ENCODE data around the gene CPB2. TPM values are rescaled to one million over a fixed set of nuclear protein-coding genes. Genes with fewer than 3 reads are reported as not detected.

CPB2 gene
- total RNA-seq, 1 donor from 2014 or later: not detected

DNA sequence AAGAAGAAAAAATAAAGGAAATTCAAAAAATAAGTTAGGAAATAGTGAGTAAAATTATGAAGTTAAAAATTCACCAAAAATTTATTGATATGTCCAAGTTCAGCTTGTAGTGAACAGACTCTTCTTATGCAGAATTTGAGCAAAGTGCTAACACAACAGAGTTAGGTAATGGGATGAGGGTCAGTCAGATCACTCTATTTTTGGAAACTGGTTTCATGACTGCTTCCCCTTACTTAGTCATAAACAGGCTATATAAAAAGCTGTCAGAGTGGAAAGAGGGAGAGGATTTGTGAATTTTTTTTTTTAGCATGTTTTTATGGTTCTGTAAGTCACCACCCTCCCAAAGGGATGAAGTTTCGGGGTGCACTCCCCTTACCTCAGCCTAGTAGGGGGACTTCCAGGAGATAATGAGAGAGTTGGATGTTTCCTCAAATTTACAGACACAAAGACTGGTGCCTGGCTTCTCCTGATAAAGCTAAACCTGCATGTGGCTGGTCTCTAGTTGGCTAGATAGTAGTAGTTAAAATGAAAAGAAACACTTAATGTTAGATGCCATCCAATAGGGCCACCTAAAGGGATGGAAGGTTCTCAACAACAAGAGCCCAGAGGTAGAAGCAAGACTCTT is 4.5 kb downstream of the CPB2 start:
- no peak overlapping the region for H3K27ac ChIP-seq (ENCODE audit: low read depth, low read length)
- H3K9me3 ChIP-seq (ENCODE audit: control insufficient read depth in 3 of 3, low read length in 3 of 3): no peaks in the 10 kb centered on the region
- H3K9ac ChIP-seq (ENCODE audit: low read depth in 1 of 3, low read length in 3 of 3): no peak overlapping the region
- no peak overlapping the region for H3K4me3 ChIP-seq (ENCODE audit: low read length in 3 of 3)
- no peaks in the 10 kb centered on the region for H3K36me3 ChIP-seq (ENCODE audit: control insufficient read depth in 3 of 3, insufficient read depth in 3 of 3, low read length in 3 of 3)
- peaks cover 0 to 4% (median 0%) of the 10 kb centered on the region in 3 donors for H3K4me1 ChIP-seq (ENCODE audit: control insufficient read depth in 3 of 3, insufficient read depth in 3 of 3, low read length in 3 of 3)
- no peaks in the 10 kb centered on the region for H3K27me3 ChIP-seq (ENCODE audit: control insufficient read depth in 3 of 3, insufficient read depth in 3 of 3, low read length in 3 of 3)

DNA sequence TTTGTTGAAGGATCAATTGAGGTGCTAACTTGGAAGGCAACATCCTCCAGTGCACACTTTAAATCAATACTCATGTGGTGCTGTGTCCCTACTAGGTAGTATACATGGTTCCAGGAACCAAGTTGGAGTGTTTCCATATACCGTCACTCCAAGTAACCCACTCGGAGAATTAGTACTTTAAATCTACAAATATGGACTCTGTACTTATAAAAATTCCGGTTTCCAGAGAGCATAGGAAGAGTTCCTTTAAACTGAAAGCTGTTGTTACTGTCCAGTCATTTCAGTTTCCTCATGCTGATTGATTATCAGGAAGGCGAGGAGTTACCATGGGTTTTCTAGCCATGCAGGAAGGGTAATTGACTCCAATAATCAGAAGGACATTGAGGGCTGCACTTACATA is 7.2 kb downstream of the CPB2 start:
- H3K27me3 ChIP-seq (ENCODE audit: control insufficient read depth in 3 of 3, insufficient read depth in 3 of 3, low read length in 3 of 3): no peaks in the 10 kb centered on the region
- H3K9me3 ChIP-seq (ENCODE audit: control insufficient read depth in 3 of 3, low read length in 3 of 3): no peaks in the 10 kb centered on the region
- no peak overlapping the region for H3K9ac ChIP-seq (ENCODE audit: low read depth in 1 of 3, low read length in 3 of 3)
- H3K4me3 ChIP-seq (ENCODE audit: low read length in 3 of 3): no peak overlapping the region
- peaks cover 0 to 4% (median 0%) of the 10 kb centered on the region in 3 donors for H3K4me1 ChIP-seq (ENCODE audit: control insufficient read depth in 3 of 3, insufficient read depth in 3 of 3, low read length in 3 of 3)
- H3K36me3 ChIP-seq (ENCODE audit: control insufficient read depth in 3 of 3, insufficient read depth in 3 of 3, low read length in 3 of 3): no peaks in the 10 kb centered on the region
- no peak overlapping the region for H3K27ac ChIP-seq (ENCODE audit: low read depth, low read length)

DNA sequence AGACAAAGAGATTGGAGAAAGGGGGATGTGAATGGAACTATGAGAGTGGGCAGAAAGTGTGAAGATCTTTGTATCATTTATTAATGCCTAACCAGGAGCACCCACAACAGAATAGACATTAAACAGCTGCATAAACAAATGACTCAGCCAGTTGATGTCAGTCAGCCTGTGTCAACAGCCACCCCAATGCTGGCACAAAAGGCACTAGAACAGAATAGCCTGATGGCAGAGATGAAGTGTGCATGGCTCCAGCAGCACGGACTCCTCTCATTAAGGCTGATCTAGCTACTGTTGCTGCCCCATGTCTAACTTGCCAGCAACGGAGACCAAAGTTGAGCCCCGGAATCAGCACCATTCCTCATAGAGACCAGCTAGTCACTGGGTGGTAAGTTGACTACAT is 7.8 kb downstream of the CPB2 start:
- H3K36me3 ChIP-seq (ENCODE audit: control insufficient read depth in 3 of 3, insufficient read depth in 3 of 3, low read length in 3 of 3): no peaks in the 10 kb centered on the region
- H3K27me3 ChIP-seq (ENCODE audit: control insufficient read depth in 3 of 3, insufficient read depth in 3 of 3, low read length in 3 of 3): no peaks in the 10 kb centered on the region
- no peak overlapping the region for H3K4me3 ChIP-seq (ENCODE audit: low read length in 3 of 3)
- H3K9ac ChIP-seq (ENCODE audit: low read depth in 1 of 3, low read length in 3 of 3): no peak overlapping the region
- no peak overlapping the region for H3K27ac ChIP-seq (ENCODE audit: low read depth, low read length)
- H3K9me3 ChIP-seq (ENCODE audit: control insufficient read depth in 3 of 3, low read length in 3 of 3): no peaks in the 10 kb centered on the region
- peaks cover 0 to 4% (median 0%) of the 10 kb centered on the region in 3 donors for H3K4me1 ChIP-seq (ENCODE audit: control insufficient read depth in 3 of 3, insufficient read depth in 3 of 3, low read length in 3 of 3)

DNA sequence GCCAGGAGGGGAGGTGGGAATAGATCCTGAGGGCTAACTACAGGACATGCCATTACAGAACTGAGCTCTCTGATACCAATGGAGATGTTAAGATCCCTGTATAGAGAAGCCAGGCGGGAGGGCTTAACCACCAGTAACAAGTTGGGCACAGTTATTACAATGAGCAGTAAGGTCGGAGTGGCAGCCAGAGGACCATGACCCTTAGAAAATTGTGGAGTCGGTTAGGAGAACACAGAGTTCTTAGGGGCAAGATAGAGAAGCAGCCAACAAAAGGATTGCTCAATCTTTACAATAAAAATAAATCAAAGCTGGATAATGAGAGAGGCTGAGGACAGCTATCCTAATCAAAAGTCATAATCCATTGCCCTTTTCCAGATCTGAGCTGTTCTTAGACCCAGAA is 10.4 kb downstream of the CPB2 start:
- Histone ChIP-seq H3K27ac (ENCODE audit: low read depth, low read length) (no peak overlapping the region), H3K4me1 (ENCODE audit: control insufficient read depth in 3 of 3, insufficient read depth in 3 of 3, low read length in 3 of 3) (no peaks in the 10 kb centered on the region), H3K27me3 (ENCODE audit: control insufficient read depth in 3 of 3, insufficient read depth in 3 of 3, low read length in 3 of 3) (peaks cover 0 to 2% (median 0%) of the 10 kb centered on the region in 3 donors), H3K9ac (ENCODE audit: low read depth in 1 of 3, low read length in 3 of 3) (no peak overlapping the region), H3K9me3 (ENCODE audit: control insufficient read depth in 3 of 3, low read length in 3 of 3) (no peaks in the 10 kb centered on the region), H3K36me3 (ENCODE audit: control insufficient read depth in 3 of 3, insufficient read depth in 3 of 3, low read length in 3 of 3) (no peaks in the 10 kb centered on the region), H3K4me3 (ENCODE audit: low read length in 3 of 3) (no peak overlapping the region)

DNA sequence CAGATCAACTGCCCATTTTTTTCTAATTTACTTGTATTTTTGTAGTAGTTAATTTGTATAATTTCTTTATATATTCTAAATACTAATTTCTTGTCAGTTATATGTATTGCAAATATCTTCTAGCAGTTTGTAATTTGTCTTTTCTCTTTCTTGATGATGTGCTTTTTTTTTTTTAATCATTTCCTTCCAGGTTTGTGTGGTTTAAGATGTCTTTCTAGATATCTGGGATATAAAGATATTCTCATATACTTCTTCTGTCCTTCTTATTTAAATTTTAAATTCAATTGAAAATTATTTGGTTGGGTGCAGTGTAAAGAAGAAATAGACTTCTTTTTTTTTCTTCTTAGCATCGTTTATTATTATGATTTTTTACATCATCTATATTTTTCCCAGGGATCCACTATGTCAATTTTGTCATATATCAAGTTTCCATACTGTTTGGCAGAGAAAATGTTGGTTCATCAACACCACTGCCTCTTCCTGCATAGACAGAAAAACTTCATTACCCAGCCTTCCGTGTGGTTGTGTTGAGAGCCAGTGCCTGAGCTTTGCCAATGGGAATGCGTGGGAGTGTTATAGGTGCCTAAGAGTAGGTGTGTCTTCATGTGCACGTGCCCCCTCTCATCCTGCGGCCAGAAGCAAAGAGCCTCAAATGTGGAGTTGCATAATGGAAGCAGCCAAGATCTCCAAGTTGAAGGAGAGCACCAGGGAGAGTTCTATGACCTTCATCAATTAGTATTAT is 15.8 kb downstream of the CPB2 start:
- no peak overlapping the region for H3K27ac ChIP-seq (ENCODE audit: low read depth, low read length)
- no peaks in the 10 kb centered on the region for H3K4me1 ChIP-seq (ENCODE audit: control insufficient read depth in 3 of 3, insufficient read depth in 3 of 3, low read length in 3 of 3)
- H3K27me3 ChIP-seq (ENCODE audit: control insufficient read depth in 3 of 3, insufficient read depth in 3 of 3, low read length in 3 of 3): peaks cover 0 to 3% (median 0%) of the 10 kb centered on the region in 3 donors
- no peaks in the 10 kb centered on the region for H3K9me3 ChIP-seq (ENCODE audit: control insufficient read depth in 3 of 3, low read length in 3 of 3)
- H3K9ac ChIP-seq (ENCODE audit: low read depth in 1 of 3, low read length in 3 of 3): no peak overlapping the region
- H3K36me3 ChIP-seq (ENCODE audit: control insufficient read depth in 3 of 3, insufficient read depth in 3 of 3, low read length in 3 of 3): no peaks in the 10 kb centered on the region
- H3K4me3 ChIP-seq (ENCODE audit: low read length in 3 of 3): no peak overlapping the region

DNA sequence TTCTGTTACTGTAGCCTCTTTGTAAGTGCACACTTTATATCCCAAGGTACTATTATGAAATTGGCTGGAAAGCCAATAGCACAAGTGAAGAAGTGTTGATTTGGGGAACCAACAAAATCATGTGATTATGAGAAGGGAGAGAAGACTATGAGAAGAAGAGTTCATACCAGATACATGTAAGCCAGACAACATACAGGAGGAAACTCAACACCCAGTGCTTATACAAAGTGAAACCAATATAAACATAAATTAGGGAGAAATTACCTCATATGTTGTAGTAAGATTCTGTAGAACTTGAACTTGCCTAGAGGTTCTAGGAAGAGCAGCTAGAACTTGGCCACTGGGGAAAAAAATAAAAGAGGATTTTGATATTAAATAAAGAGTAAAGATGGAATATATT is 17.4 kb downstream of the CPB2 start:
- H3K9ac ChIP-seq (ENCODE audit: low read depth in 1 of 3, low read length in 3 of 3): no peak overlapping the region
- no peak overlapping the region for H3K4me3 ChIP-seq (ENCODE audit: low read length in 3 of 3)
- no peaks in the 10 kb centered on the region for H3K36me3 ChIP-seq (ENCODE audit: control insufficient read depth in 3 of 3, insufficient read depth in 3 of 3, low read length in 3 of 3)
- H3K27ac ChIP-seq (ENCODE audit: low read depth, low read length): no peak overlapping the region
- no peaks in the 10 kb centered on the region for H3K9me3 ChIP-seq (ENCODE audit: control insufficient read depth in 3 of 3, low read length in 3 of 3)
- H3K27me3 ChIP-seq (ENCODE audit: control insufficient read depth in 3 of 3, insufficient read depth in 3 of 3, low read length in 3 of 3): peaks cover 0 to 3% (median 0%) of the 10 kb centered on the region in 3 donors
- no peaks in the 10 kb centered on the region for H3K4me1 ChIP-seq (ENCODE audit: control insufficient read depth in 3 of 3, insufficient read depth in 3 of 3, low read length in 3 of 3)

DNA sequence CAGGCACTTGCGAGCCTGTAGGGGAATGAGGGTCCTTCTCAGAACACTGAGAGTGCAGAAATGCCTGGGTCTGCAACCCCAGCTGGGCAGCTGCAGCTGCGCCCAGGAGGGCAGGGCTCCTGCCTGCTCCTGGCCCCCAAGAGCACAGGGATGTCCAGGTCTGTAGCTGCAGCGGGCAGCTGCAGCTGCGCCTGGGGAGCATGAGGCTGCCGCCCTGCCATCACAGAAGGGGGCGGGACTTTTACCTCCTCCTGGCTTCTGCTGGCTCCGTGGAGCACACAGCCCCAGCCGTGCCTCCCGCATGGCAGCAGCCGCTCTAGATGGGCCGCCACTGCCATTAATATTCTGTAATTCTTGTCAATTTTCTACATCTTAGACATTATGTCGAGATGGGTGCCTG is 17.8 kb downstream of the CPB2 start:
- Histone ChIP-seq H3K9me3 (ENCODE audit: control insufficient read depth in 3 of 3, low read length in 3 of 3) (no peaks in the 10 kb centered on the region), H3K4me1 (ENCODE audit: control insufficient read depth in 3 of 3, insufficient read depth in 3 of 3, low read length in 3 of 3) (no peaks in the 10 kb centered on the region), H3K36me3 (ENCODE audit: control insufficient read depth in 3 of 3, insufficient read depth in 3 of 3, low read length in 3 of 3) (no peaks in the 10 kb centered on the region), H3K27ac (ENCODE audit: low read depth, low read length) (no peak overlapping the region), H3K9ac (ENCODE audit: low read depth in 1 of 3, low read length in 3 of 3) (no peak overlapping the region), H3K4me3 (ENCODE audit: low read length in 3 of 3) (no peak overlapping the region), H3K27me3 (ENCODE audit: control insufficient read depth in 3 of 3, insufficient read depth in 3 of 3, low read length in 3 of 3) (peaks cover 0 to 3% (median 0%) of the 10 kb centered on the region in 3 donors)

DNA sequence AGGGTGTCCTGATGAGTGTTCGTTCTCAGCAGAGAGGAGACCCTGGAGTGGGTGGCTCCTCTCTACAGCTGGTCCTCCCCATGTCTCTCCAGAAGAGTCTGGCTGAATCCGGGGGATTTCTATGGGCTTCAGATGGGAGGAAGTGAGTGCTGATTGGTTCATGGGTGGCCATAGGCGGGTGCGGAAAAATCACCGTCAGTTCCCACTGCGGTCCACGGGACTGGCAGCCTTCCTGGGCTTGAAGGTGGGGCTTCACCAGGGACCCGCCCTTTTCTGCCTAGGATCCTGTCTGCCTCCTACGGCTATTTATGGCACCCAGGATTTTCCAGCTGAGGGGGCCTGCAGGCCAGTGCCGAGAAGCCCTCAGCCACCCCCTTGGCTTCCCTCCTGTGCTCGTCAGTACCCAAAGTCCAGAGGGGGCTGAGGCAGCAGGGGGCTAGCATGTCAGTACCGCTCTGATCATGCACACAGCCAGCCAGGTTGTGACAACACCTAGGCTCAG is 18.4 kb downstream of the CPB2 start:
- H3K27me3 ChIP-seq (ENCODE audit: control insufficient read depth in 3 of 3, insufficient read depth in 3 of 3, low read length in 3 of 3): peaks cover 0 to 3% (median 0%) of the 10 kb centered on the region in 3 donors
- H3K36me3 ChIP-seq (ENCODE audit: control insufficient read depth in 3 of 3, insufficient read depth in 3 of 3, low read length in 3 of 3): no peaks in the 10 kb centered on the region
- H3K9ac ChIP-seq (ENCODE audit: low read depth in 1 of 3, low read length in 3 of 3): no peak overlapping the region
- no peaks in the 10 kb centered on the region for H3K9me3 ChIP-seq (ENCODE audit: control insufficient read depth in 3 of 3, low read length in 3 of 3)
- H3K4me1 ChIP-seq (ENCODE audit: control insufficient read depth in 3 of 3, insufficient read depth in 3 of 3, low read length in 3 of 3): no peaks in the 10 kb centered on the region
- no peak overlapping the region for H3K27ac ChIP-seq (ENCODE audit: low read depth, low read length)
- no peak overlapping the region for H3K4me3 ChIP-seq (ENCODE audit: low read length in 3 of 3)

DNA sequence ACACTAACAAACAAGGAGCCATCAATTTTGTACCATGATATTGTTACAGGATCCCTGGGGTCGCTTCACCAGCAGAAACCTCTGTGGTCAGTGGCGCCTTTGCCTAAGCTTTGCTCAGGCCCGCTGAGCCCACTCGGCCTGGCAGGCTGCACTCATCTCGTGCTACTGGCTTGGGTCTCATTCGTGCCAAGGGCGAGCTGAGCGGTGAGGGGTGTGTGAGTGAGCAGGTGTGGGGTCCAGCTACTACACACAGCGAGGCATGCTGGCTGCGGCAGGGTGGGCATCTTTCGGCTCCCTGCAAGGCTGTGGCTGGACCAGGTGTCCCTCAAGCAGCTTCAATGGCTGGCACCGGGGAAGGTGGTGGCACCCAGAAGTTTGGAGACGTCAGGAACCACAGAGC is 19.1 kb downstream of the CPB2 start:
- H3K4me3 ChIP-seq (ENCODE audit: low read length in 3 of 3): no peak overlapping the region
- no peak overlapping the region for H3K27ac ChIP-seq (ENCODE audit: low read depth, low read length)
- no peaks in the 10 kb centered on the region for H3K9me3 ChIP-seq (ENCODE audit: control insufficient read depth in 3 of 3, low read length in 3 of 3)
- H3K9ac ChIP-seq (ENCODE audit: low read depth in 1 of 3, low read length in 3 of 3): no peak overlapping the region
- H3K36me3 ChIP-seq (ENCODE audit: control insufficient read depth in 3 of 3, insufficient read depth in 3 of 3, low read length in 3 of 3): no peaks in the 10 kb centered on the region
- H3K4me1 ChIP-seq (ENCODE audit: control insufficient read depth in 3 of 3, insufficient read depth in 3 of 3, low read length in 3 of 3): no peaks in the 10 kb centered on the region
- H3K27me3 ChIP-seq (ENCODE audit: control insufficient read depth in 3 of 3, insufficient read depth in 3 of 3, low read length in 3 of 3): peaks cover 0 to 3% (median 0%) of the 10 kb centered on the region in 3 donors

DNA sequence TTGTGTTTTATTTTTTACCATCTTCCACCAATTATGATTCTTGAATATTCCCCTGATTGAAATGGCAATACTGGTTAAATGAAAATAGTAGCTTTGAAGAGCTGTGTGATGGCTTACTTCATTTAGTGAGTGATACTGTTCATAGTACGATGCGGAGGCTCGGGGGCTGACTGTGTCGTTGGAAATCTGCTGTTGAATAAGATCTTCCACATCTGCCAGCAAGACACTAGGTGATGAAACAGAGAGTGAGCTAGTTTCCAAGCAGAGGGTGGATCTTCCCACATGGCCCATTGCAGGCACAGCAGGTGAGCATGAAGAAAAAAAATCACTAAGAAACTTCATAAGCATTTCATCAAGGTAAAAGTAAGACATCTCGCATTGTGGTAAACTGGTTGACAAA is 22.5 kb downstream of the CPB2 start:
- Histone ChIP-seq H3K27me3 (ENCODE audit: control insufficient read depth in 3 of 3, insufficient read depth in 3 of 3, low read length in 3 of 3) (no peaks in the 10 kb centered on the region), H3K4me1 (ENCODE audit: control insufficient read depth in 3 of 3, insufficient read depth in 3 of 3, low read length in 3 of 3) (no peaks in the 10 kb centered on the region), H3K36me3 (ENCODE audit: control insufficient read depth in 3 of 3, insufficient read depth in 3 of 3, low read length in 3 of 3) (no peaks in the 10 kb centered on the region), H3K4me3 (ENCODE audit: low read length in 3 of 3) (no peak overlapping the region), H3K9ac (ENCODE audit: low read depth in 1 of 3, low read length in 3 of 3) (no peak overlapping the region), H3K27ac (ENCODE audit: low read depth, low read length) (no peak overlapping the region), H3K9me3 (ENCODE audit: control insufficient read depth in 3 of 3, low read length in 3 of 3) (no peaks in the 10 kb centered on the region)

Measured in skeletal muscle tissue (tissue), 4 donors.